Subcutaneous abdominal adipose tissue (tissue), 5 donors: Measurements from ENCODE around the gene CTIF.

Experiments
- H3K27ac ChIP-seq: one replicate; pipeline ENCODE4 v1.7.0; 2013; ENCODE audit warnings: low read depth, mild to moderate bottlenecking, inconsistent platforms, low read length, moderate library complexity
- H3K27me3 ChIP-seq, 5 donors: one replicate each; pipeline ENCODE4 v1.7.0; 2013; ENCODE audit warnings: low read length in 5 of 5, inconsistent platforms in 1 of 5; ENCODE audit not compliant: control insufficient read depth in 5 of 5, insufficient read depth in 4 of 5
- H3K36me3 ChIP-seq, 5 donors: one replicate each; pipeline ENCODE4 v1.7.0; 2013; ENCODE audit warnings: low read length in 5 of 5; ENCODE audit not compliant: control insufficient read depth in 5 of 5, insufficient read depth in 5 of 5
- H3K4me1 ChIP-seq, 5 donors: one replicate each; pipeline ENCODE4 v1.7.0; 2013; ENCODE audit warnings: low read length in 5 of 5, mild to moderate bottlenecking in 3 of 5, moderate library complexity in 1 of 5; ENCODE audit not compliant: control insufficient read depth in 5 of 5, insufficient read depth in 5 of 5
- H3K4me3 ChIP-seq, 5 donors: one replicate each; pipeline ENCODE4 v1.7.0; 2013; ENCODE audit warnings: low read length in 5 of 5, low read depth in 1 of 5
- H3K9ac ChIP-seq, 5 donors: one replicate each; pipeline ENCODE4 v1.7.0; 2013; ENCODE audit warnings: low read length in 5 of 5, mild to moderate bottlenecking in 4 of 5, moderate library complexity in 3 of 5
- H3K9me3 ChIP-seq, 5 donors: one replicate each; pipeline ENCODE4 v1.7.0; 2013; ENCODE audit warnings: low read length in 5 of 5; ENCODE audit not compliant: control insufficient read depth in 5 of 5
- donor health status: healthy.
- donor health status: healthy.
- donor health status: healthy.
- donor health status: healthy.
- donor health status: healthy.

The CTIF gene

DNA sequence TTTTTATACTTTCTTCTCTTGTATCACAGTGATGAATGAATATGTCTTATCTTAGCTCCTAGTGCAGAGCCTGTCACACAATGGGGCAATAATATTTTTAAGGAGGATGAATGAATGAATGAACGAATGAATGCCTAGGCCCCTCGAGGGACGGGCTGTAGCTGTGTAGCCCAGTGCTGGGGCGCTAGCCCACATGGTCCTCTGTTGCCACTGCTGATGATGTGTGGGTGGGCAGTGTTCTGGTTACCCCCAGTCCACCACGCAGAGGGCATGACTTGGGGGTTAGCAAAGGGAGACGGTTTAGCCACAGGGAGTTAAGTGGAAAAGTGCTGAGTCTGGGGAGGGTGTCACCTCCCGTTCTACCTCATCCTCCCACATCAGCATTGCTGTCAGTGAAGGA lies 277.7 kb downstream of the CTIF start:
- peaks cover 0 to 57% (median 38%) of the 10 kb centered on the region in 5 donors for H3K36me3 ChIP-seq
- H3K4me3 ChIP-seq, result no peak overlapping the region
- no peak overlapping the region for H3K9ac ChIP-seq
- H3K27ac ChIP-seq, result no peak overlapping the region
- peaks cover 0 to 13% (median 9%) of the 10 kb centered on the region in 5 donors for H3K4me1 ChIP-seq
- no peaks in the 10 kb centered on the region for H3K27me3 ChIP-seq
- no peaks in the 10 kb centered on the region for H3K9me3 ChIP-seq

DNA sequence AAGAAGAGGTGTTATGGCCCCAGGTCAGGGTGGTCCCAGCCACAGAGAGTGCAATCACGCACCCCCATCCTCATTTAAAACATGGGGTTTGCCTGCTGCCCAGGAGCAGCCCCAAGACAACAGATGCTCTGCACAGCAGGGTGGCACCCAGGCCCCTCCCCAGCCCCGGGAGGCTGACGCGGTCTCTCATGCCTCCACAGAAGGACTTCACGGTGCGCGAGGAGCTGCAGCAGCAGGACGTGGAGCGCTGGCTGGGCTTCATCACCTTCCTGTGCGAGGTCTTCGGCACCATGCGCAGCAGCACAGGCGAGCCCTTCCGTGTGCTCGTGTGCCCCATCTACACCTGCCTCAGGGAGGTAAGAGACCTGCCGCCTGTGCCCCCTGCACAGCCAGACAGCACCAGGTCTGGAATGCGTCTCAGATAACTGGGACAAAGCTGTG lies 278.2 kb downstream of the CTIF start:
- Histone ChIP-seq H3K27ac (no peak overlapping the region), H3K36me3 (peaks cover 0 to 57% (median 38%) of the 10 kb centered on the region in 5 donors), H3K9me3 (no peaks in the 10 kb centered on the region), H3K4me3 (no peak overlapping the region), H3K27me3 (no peaks in the 10 kb centered on the region), H3K4me1 (peaks cover 0 to 16% (median 12%) of the 10 kb centered on the region in 5 donors), H3K9ac (no peak overlapping the region)

DNA sequence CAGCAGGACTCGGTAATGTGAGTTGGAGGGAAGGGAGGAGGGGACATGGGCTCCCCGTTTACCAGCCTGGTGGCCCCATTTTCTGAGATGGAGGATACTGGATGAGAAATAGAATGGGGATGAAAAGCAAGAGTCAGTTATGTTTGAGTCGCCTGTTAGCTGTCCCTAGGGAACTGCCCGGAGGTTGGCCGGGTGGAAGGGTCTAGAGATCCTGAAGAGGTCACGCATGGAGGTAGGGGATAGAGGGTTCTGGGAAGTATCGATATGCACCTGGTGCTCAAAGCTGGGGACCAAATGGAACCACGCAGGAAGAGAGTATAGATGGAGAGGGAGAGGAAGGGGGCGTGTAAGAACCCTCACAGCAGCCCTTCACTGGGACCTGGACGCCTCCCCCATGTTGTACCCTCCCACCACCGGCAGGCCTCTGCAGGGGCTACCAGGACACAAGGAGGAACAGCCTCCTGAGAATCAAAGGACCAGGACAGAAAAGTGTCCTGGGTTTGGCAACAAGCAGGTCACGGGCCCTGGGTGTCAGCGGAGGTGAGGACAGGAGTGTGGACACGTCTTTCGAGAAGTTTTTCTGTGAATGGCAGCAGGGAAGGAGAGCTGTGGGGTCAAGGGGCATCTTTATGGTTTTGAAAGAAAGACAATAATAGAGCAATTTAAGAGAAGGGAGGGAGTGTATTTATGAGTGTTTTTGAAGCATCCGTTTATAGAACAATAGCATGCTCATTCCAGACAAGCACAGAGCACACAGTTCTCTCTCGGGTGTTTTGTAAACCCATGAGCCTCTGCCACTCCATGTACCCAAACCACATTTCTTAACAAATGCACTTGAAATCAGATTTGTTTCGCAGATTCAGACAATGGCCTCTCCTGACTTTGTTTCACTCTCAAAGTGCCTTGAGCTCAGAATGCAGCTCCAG lies 279.8 kb downstream of the CTIF start:
- H3K27me3 ChIP-seq, result no peaks in the 10 kb centered on the region
- H3K4me1 ChIP-seq, result peaks cover 0 to 12% (median 10%) of the 10 kb centered on the region in 5 donors
- H3K4me3 ChIP-seq, result no peak overlapping the region
- no peak overlapping the region for H3K27ac ChIP-seq
- peaks cover 3 to 62% (median 38%) of the 10 kb centered on the region in 5 donors for H3K36me3 ChIP-seq
- no peaks in the 10 kb centered on the region for H3K9me3 ChIP-seq
- H3K9ac ChIP-seq, result no peak overlapping the region

DNA sequence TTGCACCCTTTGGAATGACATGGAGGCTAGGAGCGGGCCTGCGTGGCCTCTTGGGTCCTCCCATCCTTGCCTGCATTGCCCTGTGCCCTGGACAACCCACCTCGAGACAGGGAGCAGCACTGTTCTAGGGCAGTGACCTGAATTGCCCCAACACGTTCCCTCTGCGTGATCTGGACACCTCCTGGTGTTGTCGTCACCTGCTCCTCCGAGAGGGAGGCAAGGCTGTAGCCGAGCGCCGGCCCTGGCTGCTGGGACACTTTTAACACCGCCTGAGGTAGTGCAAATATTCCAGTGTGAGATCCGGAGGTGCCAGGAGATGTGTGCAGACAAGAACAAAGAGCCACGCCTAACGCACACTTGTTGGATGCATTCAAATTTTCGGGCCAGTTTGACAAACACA lies 280.4 kb downstream of the CTIF start:
- no peak overlapping the region for H3K27ac ChIP-seq
- no peak overlapping the region for H3K9ac ChIP-seq
- H3K36me3 ChIP-seq, result peaks cover 3 to 62% (median 41%) of the 10 kb centered on the region in 5 donors
- H3K9me3 ChIP-seq, result no peaks in the 10 kb centered on the region
- peaks cover 0 to 6% (median 4%) of the 10 kb centered on the region in 5 donors for H3K4me1 ChIP-seq
- no peaks in the 10 kb centered on the region for H3K27me3 ChIP-seq
- H3K4me3 ChIP-seq, result no peak overlapping the region

DNA sequence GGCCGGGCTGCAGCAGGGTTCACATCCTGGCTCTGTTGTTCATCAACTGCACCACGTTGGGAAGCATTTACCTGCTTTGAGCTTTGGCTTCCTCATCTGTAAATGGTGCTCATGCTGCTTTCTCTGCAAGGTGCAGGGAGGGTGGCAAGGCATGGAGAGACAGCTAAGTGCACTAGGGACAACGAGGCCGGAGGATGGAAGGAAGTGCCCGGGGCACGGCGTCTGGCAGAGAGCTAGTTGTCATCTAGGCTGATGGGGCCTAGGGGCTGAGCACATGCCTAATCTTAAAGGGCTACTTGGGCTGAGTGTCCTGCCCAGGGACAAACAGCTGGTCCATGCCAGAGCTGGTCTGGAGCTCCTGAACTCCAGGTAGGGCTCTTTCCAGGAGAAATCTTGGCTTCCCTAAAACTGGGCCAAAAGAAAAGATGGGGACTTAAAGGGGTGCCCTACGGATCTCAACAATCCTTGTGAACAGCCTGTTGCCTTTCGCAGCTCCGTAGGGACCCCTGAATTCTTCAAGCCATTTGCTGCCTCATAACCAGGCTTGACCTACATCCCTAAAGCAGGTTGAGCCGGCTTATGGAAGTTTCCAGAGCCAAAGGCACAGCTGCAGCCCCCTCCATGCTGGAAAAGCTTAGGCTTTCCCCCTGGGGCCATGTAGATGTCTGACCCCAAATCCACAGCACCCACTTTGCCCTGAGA lies 281.1 kb downstream of the CTIF start:
- Histone ChIP-seq H3K9me3 (no peaks in the 10 kb centered on the region), H3K4me3 (no peak overlapping the region), H3K4me1 (peaks cover 0 to 3% (median 1%) of the 10 kb centered on the region in 5 donors), H3K36me3 (peaks cover 3 to 62% (median 41%) of the 10 kb centered on the region in 5 donors), H3K27ac (no peak overlapping the region), H3K27me3 (no peaks in the 10 kb centered on the region), H3K9ac (no peak overlapping the region)

DNA sequence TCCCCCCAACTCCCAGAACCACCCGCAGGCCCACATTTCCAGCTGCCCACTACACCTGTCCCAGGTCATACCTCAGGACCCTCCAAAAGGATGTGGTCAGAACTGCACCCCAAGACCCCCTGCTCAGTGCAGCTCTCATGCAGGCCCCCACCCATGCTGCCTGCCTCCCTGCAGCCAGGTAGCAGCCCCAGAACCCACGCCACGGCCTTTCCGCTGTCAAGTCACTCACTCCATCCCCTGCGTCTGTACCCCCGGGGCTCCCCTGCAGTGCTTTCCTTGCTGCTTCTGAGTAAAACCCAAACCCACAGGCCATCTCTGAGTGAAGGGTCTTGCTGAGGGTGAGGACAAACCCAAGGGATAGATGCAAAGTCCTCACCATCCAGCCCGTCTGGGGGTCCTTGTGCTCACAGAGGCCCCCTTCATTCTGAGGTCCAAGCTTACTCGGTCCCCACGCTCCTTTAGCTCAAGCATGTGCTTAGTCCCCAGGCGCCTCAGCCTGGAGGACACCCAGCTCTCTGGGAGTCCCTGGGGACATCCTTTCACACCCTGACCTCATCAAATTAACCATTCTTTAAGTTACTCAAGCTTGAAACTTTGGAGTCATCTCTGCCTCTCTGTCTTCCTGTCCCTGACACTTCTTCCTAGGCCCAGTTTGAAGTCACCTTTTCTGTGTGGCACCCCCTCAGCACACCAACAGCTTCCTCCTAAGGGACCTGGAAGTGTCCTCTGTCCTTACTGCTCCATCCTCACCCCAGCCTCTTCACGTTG lies 281.8 kb downstream of the CTIF start:
- Histone ChIP-seq H3K9ac (no peak overlapping the region), H3K36me3 (peaks cover 3 to 56% (median 41%) of the 10 kb centered on the region in 5 donors), H3K4me3 (no peak overlapping the region), H3K9me3 (no peaks in the 10 kb centered on the region), H3K27ac (no peak overlapping the region), H3K27me3 (no peaks in the 10 kb centered on the region), H3K4me1 (peaks cover 4 to 9% (median 8%) of the 10 kb centered on the region in 5 donors)

DNA sequence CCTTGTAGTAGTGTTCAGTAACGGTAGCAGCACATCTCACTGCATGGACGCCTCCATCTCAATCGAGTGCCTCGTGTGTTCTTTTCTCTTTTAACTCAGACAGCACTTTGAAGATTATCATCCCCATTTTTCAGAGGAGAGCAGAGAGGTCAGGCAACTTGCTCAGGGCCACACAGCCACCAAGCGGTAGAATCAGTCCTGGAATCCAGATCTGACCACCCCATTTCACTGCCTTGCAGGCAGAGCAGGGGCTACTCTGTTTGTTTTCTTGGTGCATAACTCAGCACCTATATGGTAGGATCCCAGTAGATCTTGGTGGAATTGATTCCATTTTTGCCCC lies 282.4 kb downstream of the CTIF start:
- H3K4me3 ChIP-seq, result no peak overlapping the region
- no peaks in the 10 kb centered on the region for H3K27me3 ChIP-seq
- H3K4me1 ChIP-seq, result peaks cover 4 to 13% (median 13%) of the 10 kb centered on the region in 5 donors
- no peaks in the 10 kb centered on the region for H3K9me3 ChIP-seq
- H3K36me3 ChIP-seq, result peaks cover 3 to 50% (median 41%) of the 10 kb centered on the region in 5 donors
- no peak overlapping the region for H3K27ac ChIP-seq
- H3K9ac ChIP-seq, result no peak overlapping the region

DNA sequence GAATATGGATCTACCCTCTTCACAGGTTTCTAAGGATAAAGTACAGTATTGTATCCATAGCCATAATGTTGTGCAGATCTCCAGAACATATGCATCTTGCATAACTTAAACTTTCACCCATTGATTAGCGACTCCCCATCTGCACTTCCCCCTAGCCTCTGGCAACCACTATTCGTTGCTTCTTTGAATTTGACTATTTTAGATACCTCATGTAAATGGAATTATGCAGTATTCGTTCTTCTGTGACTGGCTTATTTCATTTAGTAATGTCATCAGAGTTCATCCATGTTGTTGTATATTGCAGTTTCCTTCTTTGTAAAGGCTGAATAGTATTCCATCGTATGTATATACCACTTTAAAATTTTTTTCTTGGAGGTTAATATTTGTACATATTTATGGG lies 283.0 kb downstream of the CTIF start:
- no peak overlapping the region for H3K27ac ChIP-seq
- peaks cover 3 to 46% (median 40%) of the 10 kb centered on the region in 5 donors for H3K36me3 ChIP-seq

DNA sequence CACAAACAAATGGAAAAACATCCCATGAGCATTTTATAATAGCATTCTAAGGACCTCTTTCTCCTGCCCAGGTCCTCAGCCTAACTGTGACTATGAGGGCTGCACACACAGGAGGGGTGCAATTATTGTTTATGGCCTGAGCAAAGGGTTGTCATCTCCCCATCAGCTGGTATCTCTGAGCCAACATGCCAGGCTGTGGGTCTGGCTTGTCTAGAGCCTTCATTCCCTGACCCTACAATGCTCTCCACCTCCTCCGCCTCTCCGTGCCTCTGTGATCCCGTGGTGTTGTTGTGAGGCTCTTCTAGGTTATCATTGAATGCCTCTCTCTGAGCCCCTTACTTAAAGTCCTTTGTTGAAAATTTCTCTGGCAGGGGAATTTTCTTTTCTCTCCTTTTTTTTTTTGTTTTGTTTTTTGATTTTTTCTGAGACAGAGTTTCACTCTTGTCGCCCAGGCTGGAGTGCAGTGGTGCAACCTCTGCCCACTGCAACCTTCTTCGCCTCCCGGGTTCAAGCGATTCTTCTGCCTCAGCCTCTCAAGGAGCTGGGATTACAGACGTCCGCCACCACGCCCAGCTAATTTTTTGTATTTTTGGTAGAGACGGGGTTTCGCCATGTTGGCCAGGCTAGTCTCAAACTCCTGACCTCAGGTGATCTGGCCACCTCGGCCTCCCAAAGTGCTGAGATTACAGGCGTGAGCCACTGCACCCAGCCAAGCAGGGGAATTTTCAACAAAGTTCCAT lies 285.6 kb downstream of the CTIF start:
- Histone ChIP-seq H3K27me3 (no peaks in the 10 kb centered on the region), H3K27ac (no peak overlapping the region), H3K36me3 (peaks cover 3 to 25% (median 17%) of the 10 kb centered on the region in 5 donors), H3K9me3 (no peaks in the 10 kb centered on the region), H3K4me3 (no peak overlapping the region), H3K4me1 (peaks cover 10 to 33% (median 30%) of the 10 kb centered on the region in 5 donors), H3K9ac (no peak overlapping the region)

More for the DNA sequence above, 283.0 kb downstream of the CTIF start:
- no peaks in the 10 kb centered on the region for H3K27me3 ChIP-seq
- no peak overlapping the region for H3K4me3 ChIP-seq
- H3K4me1 ChIP-seq, result peaks cover 4 to 15% (median 13%) of the 10 kb centered on the region in 5 donors
- H3K9me3 ChIP-seq, result no peaks in the 10 kb centered on the region
- H3K9ac ChIP-seq, result no peak overlapping the region
